NCI-H128 (cell line): Measurements from ENCODE around the gene IQSEC3.
"Not testable (repeated sequence)": the region's sequence is repeated elsewhere in the genome, so short reads cannot be mapped to it uniquely, and the experiment has no call there.

Experiments
- DNase-seq: peaks from one replicate; lab custom pipeline; 2025; ENCODE audit not compliant: unreplicated experiment; lab: John Stamatoyannopoulos, UW

IQSEC3 gene

GRCh38 chr12:212715-213526 lies 146.4 kb downstream of the IQSEC3 start:
- no peak for DNase-seq

GRCh38 chr12:213527-213932 lies 147.0 kb downstream of the IQSEC3 start:
- no peak for DNase-seq

GRCh38 chr12:214003-214741 lies 147.6 kb downstream of the IQSEC3 start, which contains the start of gene SLC6A12:
TSS of gene SLC6A12 (minus strand) at chr12:214157. CDS start at chr12:209986, 4,171 bp downstream.
- DNase-seq = no peak

- no peak for DNase-seq
Measured at GRCh38 chr12:215116-215515, 148.5 kb downstream of the IQSEC3 start.

- not testable (repeated sequence) for DNase-seq
Measured at GRCh38 chr12:217029-217428, 150.5 kb downstream of the IQSEC3 start.

GRCh38 chr12:218221-218620 lies 151.7 kb downstream of the IQSEC3 start:
- DNase-seq = no peak

GRCh38 chr12:218728-219590 lies 152.4 kb downstream of the IQSEC3 start:
- no peak for DNase-seq

- DNase-seq = no peak
Measured at GRCh38 chr12:219891-220352, 153.4 kb downstream of the IQSEC3 start.

- no peak for DNase-seq
Measured at GRCh38 chr12:220491-220890, 153.9 kb downstream of the IQSEC3 start.

GRCh38 chr12:220946-221550 lies 154.5 kb downstream of the IQSEC3 start:
- DNase-seq = no peak

- DNase-seq = no peak
Measured at GRCh38 chr12:221736-222135, 155.2 kb downstream of the IQSEC3 start.

- no peak for DNase-seq
Measured at GRCh38 chr12:223841-224240, 157.3 kb downstream of the IQSEC3 start.

GRCh38 chr12:224330-224729 lies 157.8 kb downstream of the IQSEC3 start:
- no peak for DNase-seq

- DNase-seq = no peak
Measured at GRCh38 chr12:225012-225411, 158.4 kb downstream of the IQSEC3 start.

GRCh38 chr12:226401-226800 lies 159.8 kb downstream of the IQSEC3 start:
- no peak for DNase-seq

GRCh38 chr12:227286-227915 lies 160.8 kb downstream of the IQSEC3 start:
- no peak for DNase-seq
